Tibial artery (tissue), 4 donors: ENCODE data around the gene COL8A2.
"Not testable (repeated sequence)": the region's sequence is repeated elsewhere in the genome, so short reads cannot be mapped to it uniquely, and the experiment has no call there.

Experiments used
- DNase-seq, 2 donors: peaks; one replicate each; pipeline ENCODE4 v3.0.0-alpha.2; 2019
- H3K27ac ChIP-seq, 2 donors: fragments of 200-600 bp; sonication (generic) in 1 of 2; 1 replicate in 1 of 2; 2 replicates in 1 of 2; pipeline ENCODE4 v1.5.1; 2018 to 2019; ENCODE audit warnings: mild to moderate bottlenecking in 1 of 2
- H3K27me3 ChIP-seq, 2 donors: fragments of 200-600 bp; sonication (generic) in 1 of 2; one replicate each; pipeline versions ENCODE4 v1.5.1 to v1.6.0; 2016 to 2019
- H3K36me3 ChIP-seq, 3 donors: fragments of 200-600 bp; sonication (generic) in 2 of 3; one replicate each; pipeline ENCODE4 v1.5.1; 2016 to 2019; ENCODE audit warnings: mild to moderate bottlenecking in 2 of 3
- H3K4me1 ChIP-seq, 4 donors: fragments of 200-600 bp; sonication (generic) in 2 of 4; 1 replicate in 3 of 4; 2 replicates in 1 of 4; pipeline ENCODE4 v1.5.1; 2016 to 2019
- H3K4me3 ChIP-seq, 2 donors: fragments of 200-600 bp; sonication (generic) in 1 of 2; 1 replicate in 1 of 2; 2 replicates in 1 of 2; pipeline ENCODE4 v1.5.1; 2018 to 2019; ENCODE audit warnings: mild to moderate bottlenecking in 2 of 2
- H3K9me3 ChIP-seq, 3 donors: fragments of 200-600 bp; sonication (generic) in 1 of 3; one replicate each; pipeline ENCODE4 v1.5.1; 2016 to 2019
- intact Hi-C: fragments of 100-400 bp; cut with DNase I; formaldehyde crosslinking; loops from one replicate; pipeline ENCODE4 v1.15.0; 2023; ENCODE audit warnings: low total_unique reads
- TF ChIP-seq, protein P1 (sequence below), 2 experiments: fragments of 200-600 bp in 1 of 2; fragments of 450-650 bp in 1 of 2; IDR thresholded peaks; one replicate each; pipeline ENCODE4 v1.5.1; 2017 to 2019; ENCODE audit warnings: antibody characterized with exemption in 2 of 2, mild to moderate bottlenecking in 1 of 2, moderate library complexity in 1 of 2

Gene COL8A2

DNA sequence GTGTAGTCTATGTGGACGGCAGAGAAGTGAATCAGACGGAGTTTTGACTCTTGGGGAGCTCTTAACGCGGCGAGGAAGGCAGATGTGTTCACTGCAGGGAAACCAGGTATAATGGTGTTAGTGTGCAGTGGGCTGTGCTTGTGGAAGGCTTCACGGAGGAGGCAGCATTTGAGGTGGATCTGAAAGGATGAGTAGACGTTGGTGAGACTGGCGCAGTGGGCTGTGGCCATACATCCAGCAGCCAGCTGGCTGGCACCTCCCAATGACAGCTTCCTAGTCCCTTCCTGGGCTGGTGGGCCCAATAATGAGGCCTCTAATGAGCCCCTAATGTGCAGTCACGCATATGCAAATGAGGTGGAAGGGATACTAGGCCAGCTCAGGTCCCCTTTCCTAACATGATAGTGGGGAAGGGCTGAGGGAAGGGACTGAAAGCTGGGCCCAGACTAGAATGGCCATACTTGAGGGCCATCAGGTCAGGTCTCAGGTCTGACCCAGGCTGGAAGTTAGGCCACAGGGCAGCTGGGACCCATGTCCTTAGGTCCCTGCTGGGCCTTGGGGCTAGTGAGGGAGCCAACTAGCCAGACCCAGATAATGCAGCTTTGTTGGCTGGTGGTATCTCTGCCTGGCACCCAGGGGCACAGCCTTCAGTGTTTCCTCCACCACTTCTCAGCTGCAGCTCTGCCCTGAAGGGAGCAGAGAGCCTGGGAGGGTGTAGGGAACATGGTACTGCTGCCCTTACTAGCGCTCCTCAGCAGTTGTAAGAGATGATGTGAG, 34.8 kb upstream of the COL8A2 start:
- Histone ChIP-seq H3K4me1 (peaks cover 4 to 84% (median 68%) of the 10 kb centered on the region in 4 donors), H3K27me3 (no peaks in the 10 kb centered on the region), H3K4me3 (peak overlapping the region in 1 of 2 donors; percentile 7), H3K9me3 (no peaks in the 10 kb centered on the region), H3K36me3 (no peaks in the 10 kb centered on the region), H3K27ac (peak overlapping the region; percentile 99 to 100)
- no peak for DNase-seq
- intact Hi-C loops: loop anchor here (5.0 kb wide), 1 partner anchor 128 kb away; no protein-coding TSS in a partner anchor
- TF ChIP-seq, protein P1, sequence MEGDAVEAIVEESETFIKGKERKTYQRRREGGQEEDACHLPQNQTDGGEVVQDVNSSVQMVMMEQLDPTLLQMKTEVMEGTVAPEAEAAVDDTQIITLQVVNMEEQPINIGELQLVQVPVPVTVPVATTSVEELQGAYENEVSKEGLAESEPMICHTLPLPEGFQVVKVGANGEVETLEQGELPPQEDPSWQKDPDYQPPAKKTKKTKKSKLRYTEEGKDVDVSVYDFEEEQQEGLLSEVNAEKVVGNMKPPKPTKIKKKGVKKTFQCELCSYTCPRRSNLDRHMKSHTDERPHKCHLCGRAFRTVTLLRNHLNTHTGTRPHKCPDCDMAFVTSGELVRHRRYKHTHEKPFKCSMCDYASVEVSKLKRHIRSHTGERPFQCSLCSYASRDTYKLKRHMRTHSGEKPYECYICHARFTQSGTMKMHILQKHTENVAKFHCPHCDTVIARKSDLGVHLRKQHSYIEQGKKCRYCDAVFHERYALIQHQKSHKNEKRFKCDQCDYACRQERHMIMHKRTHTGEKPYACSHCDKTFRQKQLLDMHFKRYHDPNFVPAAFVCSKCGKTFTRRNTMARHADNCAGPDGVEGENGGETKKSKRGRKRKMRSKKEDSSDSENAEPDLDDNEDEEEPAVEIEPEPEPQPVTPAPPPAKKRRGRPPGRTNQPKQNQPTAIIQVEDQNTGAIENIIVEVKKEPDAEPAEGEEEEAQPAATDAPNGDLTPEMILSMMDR (IDR thresholded peaks at IDR 0.05): no peak

DNA sequence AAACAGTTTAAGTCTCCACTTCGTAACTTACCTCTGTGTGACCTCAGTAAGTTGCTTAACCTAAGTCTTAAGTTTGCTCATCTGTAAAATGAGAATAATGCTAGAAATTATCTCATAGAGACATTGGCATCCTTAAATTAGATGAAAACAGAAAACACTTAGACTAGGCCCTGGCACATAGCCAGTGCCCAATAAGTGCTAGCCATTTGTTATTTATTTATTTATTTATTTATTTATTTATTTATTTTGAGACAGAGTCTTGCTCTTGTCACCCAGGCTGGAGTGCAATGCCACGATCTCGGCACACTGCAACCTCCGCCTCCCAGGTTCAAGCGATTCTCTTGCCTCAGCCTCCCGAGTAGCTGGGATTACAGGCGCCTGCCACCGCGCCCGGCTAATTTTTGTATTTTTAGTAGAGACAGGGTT, 33.8 kb upstream of the COL8A2 start:
- intact Hi-C loops: loop anchor here (5.0 kb wide), 1 partner anchor 128 kb away; no protein-coding TSS in a partner anchor
- not testable (repeated sequence) for H3K27me3 ChIP-seq, DNase-seq, H3K9me3 ChIP-seq, H3K36me3 ChIP-seq
- peaks cover 4 to 77% (median 69%) of the 10 kb centered on the region in 4 donors for H3K4me1 ChIP-seq
- H3K27ac ChIP-seq: peak overlapping the region; percentile 99 to 100
- peak overlapping the region; percentile 99 to 100 for H3K4me3 ChIP-seq

- intact Hi-C loops: loop anchor here (5.0 kb wide), 1 partner anchor 129 kb away; no protein-coding TSS in a partner anchor
- DNase-seq: no peak
Measured at GRCh38 chr1:36157973-36158826, 33.2 kb upstream of the COL8A2 start.

GRCh38 chr1:36157115-36157903, 32.3 kb upstream of the COL8A2 start:
- H3K27me3 ChIP-seq: no peaks in the 10 kb centered on the region
- no peaks in the 10 kb centered on the region for H3K36me3 ChIP-seq
- DNase-seq: peak; percentile 62 to 77
- H3K4me1 ChIP-seq: peaks cover 4 to 73% (median 59%) of the 10 kb centered on the region in 4 donors
- TF ChIP-seq, protein P1 (IDR thresholded peaks at IDR 0.05): no peak
- peak overlapping the region; percentile 99 to 100 for H3K27ac ChIP-seq
- H3K9me3 ChIP-seq: no peaks in the 10 kb centered on the region
- peak overlapping the region; percentile 99 to 100 for H3K4me3 ChIP-seq
- intact Hi-C loops: loop anchor here (5.0 kb wide), 1 partner anchor 130 kb away; no protein-coding TSS in a partner anchor

More at GRCh38 chr1:36157973-36158826, 33.2 kb upstream of the COL8A2 start:
- Histone ChIP-seq H3K27me3 (no peaks in the 10 kb centered on the region), H3K9me3 (no peaks in the 10 kb centered on the region), H3K36me3 (no peaks in the 10 kb centered on the region), H3K4me3 (peak overlapping the region; percentile 99 to 100), H3K27ac (peak overlapping the region; percentile 99 to 100), H3K4me1 (peaks cover 4 to 73% (median 64%) of the 10 kb centered on the region in 4 donors)
- TF ChIP-seq, protein P1 (IDR thresholded peaks at IDR 0.05): no peak

DNA sequence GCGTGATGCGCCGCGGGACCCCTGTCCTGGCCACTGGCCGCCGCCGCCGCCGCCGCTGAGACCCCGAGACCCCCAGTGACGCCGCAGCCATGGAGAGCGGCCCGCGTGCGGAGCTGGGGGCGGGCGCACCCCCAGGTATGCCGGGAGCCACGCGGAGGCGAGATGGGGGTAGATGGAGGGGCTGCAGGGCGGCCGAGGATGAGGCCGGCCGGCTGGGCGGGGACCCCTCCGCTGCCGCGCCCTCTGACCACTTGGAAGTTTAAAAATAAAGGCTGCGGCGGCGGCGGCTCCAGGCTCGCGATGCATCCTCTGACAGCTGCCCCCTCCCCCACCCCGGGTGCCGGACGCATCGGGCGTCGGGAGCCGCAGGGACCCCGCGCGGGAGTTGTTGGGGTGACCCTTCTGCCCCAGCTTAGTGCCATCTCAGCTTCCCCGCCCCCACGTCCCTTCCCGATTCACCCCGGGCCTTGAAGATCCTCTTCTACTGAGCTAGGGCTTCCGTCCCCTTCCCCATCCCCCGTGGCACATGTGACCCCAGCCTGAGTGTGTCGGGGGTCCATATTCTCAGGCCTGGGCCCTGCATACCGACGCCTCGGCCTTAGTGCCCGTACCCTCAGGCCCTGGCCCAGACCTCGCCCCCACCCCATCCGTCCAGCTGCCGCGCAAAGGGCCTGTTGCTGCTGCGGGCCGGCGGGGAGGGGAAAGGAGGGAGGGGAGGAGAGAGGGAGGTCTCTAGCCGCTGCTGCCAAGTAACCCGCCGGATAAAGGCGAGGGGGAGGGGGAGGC, 31.5 kb upstream of the COL8A2 start:
- TF ChIP-seq, protein P1 (IDR thresholded peaks at IDR 0.05): no peak
- peak; percentile 68 to 85 for DNase-seq
- Histone ChIP-seq H3K36me3 (no peaks in the 10 kb centered on the region), H3K4me1 (peaks cover 4 to 73% (median 58%) of the 10 kb centered on the region in 4 donors), H3K27me3 (no peaks in the 10 kb centered on the region), H3K4me3 (peak overlapping the region; percentile 99 to 100), H3K27ac (peak overlapping the region; percentile 99 to 100), H3K9me3 (no peaks in the 10 kb centered on the region)
- intact Hi-C loops: loop anchor here (5.0 kb wide), 1 partner anchor 131 kb away; no protein-coding TSS in a partner anchor
